HG02885 (cell line): ENCODE results near the gene NR1D2.

Experiments used
- ATAC-seq: cut with Tn5 transposase; IDR thresholded peaks from one replicate; pipeline ENCODE4 v1.9.1; 2021; ENCODE audit warnings: mild to moderate bottlenecking; ENCODE audit not compliant: unreplicated experiment, poor library complexity

NR1D2 gene

GRCh38 chr3:23926736-23927135 lies 18.4 kb upstream of the NR1D2 start:
- no peak for ATAC-seq

DNA sequence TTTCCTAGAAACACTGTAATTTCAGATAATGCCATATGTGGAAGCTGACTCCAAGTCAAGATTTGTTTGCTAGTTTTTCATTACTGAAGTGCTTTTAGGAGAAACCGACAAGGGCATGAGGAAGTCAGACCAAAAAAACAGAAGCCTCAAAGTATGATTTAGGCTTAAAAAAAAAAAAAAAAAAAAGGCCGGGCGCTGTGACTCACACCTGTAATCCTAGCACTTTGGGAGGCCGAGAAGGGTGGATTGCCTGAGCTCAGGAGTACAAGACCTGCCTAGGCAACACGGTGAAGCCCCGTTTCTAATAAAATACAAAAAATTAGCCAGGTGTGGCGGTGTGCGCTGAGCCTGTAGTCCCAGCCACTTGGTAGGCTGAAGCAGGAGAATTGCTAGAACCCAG lies 16.6 kb upstream of the NR1D2 start:
- ATAC-seq: no peak

DNA sequence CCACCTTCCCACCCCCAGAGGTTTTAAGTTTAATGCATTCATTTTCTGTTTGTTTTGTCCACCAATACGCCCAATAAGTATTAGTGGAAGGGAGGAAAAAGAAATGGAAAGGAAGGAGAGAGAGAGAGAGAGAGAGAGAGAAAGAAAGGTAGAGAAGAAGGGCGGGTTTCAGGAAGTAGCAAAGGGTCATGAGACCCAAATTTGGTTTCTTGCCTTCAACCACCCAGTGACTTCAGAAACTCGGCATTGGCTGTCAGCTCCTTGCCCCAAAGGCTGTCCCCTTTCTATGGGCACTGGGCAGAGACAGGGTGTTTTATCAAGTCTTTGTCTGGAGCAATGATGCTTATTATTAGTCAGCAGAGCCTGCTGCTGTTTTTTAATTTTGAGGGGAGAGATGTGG lies 13.5 kb upstream of the NR1D2 start:
- no peak for ATAC-seq

GRCh38 chr3:23932571-23932970 lies 12.5 kb upstream of the NR1D2 start:
- ATAC-seq: no peak

GRCh38 chr3:23934253-23934652 lies 10.8 kb upstream of the NR1D2 start:
- no peak for ATAC-seq

DNA sequence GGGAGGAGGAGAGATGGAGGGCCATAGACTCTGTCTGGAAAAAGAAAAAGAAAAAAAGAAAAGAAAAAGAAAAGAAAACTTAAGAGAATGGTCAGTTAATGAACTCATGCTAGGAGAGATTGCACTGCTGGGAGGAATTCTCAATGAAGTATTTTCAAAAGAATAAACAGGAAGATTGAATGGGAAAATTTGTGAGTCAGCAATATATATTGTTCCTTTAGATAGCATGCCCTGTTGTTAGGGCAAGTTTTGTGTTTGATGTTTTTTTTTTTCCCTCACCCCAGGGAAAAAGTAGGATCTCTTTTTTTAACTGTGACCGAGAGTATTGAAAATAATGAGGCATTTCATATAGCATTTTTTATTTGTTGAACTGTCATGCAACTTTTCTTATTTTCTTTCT lies 7.8 kb upstream of the NR1D2 start:
- ATAC-seq: no peak

- no peak for ATAC-seq
Measured at GRCh38 chr3:23938688-23939087, 6.4 kb upstream of the NR1D2 start.

DNA sequence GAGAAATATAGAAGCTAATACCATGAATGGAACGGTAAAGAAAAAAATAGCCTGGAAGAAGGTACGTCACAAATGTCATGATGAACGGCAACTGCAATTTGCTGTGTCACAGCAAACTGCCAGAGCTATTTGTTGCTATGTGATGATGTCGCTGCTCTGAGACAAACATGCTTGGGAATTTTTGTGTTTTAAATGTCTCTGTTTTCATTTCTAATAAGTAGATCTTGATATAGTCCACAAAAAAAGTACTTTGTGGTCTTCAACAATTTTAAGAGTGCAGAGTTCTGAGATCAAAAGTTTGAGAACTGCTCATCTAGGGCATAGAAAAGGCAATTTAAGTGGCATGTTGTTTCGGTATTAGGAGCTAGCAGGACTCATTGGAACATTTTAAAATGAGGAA lies 4.3 kb upstream of the NR1D2 start:
- no peak for ATAC-seq

DNA sequence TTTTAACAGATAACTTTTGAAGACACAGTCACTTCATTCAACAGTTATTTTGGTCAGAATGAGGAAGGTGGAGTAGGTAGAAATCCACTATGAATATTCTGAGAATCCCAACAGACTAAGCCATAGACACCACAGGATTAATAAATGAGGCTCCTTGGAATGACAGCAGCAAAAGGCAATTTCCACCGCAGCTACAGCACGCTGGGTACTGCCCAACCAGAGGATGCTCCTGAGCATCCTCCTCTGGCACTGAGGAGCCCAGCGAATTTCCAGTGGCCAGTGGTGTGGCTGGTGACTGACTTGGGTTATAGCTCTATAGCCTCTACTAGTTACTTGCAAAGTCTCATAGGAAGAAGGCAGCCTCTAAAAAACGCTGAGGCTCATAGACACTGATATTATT lies 3.6 kb upstream of the NR1D2 start:
- no peak for ATAC-seq

- ATAC-seq: no peak
Measured at GRCh38 chr3:23942546-23942945, 2.5 kb upstream of the NR1D2 start.

DNA sequence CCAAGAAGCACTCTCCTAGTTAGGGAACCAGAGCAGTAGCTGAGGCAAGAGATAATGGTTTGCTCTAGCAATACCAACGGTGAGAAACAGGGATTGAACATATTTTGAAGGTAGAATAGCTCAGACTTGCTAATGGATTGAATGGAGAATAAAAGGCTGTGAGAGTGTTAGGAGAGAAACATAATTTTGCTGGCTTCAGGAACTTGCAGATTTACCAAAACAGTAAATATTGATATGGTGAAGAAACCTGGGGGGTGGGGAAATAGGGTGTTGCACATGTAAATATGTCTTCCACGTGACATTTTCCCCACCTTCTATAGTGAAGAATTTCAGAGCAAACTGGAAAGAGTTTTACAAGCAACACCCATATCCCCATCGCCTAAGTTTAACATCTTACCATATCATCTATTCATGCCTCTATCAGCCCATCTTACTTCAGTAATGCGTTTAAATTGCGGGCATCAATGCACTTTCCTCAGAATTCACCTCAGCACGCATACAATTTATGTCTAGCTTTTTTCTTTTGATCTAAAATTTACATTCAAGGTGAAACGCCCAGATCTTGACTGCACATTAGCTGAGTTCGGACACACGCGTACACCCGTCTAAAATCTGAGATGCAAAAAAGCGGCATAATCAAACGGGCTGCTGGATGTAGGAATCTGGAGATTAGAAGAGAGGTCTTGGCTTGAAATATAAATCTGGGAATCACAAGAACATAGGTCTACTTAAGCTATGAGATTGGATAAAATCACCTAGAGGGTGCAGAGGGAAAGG lies 891 bp upstream of the NR1D2 start:
- no peak for ATAC-seq

- no peak for ATAC-seq
Measured at GRCh38 chr3:23945663-23945912, 502 bp downstream of the NR1D2 start.

GRCh38 chr3:23945913-23946687 lies 1.0 kb downstream of the NR1D2 start:
- peak; percentile 81 for ATAC-seq

DNA sequence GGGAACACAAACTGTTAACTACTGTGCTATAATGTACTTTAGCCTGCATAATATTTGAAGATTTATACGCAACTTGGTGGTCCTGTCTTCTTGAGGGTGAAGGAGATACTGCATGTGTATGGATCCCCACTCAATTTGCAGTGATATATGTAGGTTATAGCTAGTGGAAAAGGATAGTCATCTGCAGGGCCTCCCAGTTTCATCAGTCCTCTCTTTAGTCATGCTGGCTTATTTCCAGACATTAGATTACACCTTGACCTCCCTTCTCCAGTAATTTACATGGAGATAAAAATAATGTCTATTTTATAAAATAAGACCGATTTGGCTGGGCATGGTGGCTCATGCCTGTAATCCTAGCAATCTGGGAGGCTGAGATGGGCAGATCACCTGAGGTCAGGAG lies 3.7 kb downstream of the NR1D2 start:
- ATAC-seq: no peak

DNA sequence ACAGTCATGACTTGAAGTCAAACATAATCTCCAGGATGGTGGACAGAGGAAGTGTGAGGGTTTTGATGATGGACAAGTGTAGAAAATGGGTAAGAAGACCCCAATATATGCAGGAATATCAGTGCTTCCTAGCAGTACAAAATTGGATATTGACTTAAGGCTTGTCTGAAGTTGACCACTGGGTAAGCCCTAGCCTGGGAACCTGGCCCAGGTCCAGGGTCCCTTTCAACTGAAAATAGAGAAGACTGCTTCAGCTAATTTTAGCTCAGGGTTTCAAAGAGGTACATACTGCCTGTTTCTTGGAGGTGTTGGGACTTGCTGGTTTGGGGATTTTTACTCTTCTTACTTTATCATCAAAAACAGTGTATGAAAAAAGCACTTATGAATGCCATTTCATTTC lies 4.7 kb downstream of the NR1D2 start:
- ATAC-seq: no peak

DNA sequence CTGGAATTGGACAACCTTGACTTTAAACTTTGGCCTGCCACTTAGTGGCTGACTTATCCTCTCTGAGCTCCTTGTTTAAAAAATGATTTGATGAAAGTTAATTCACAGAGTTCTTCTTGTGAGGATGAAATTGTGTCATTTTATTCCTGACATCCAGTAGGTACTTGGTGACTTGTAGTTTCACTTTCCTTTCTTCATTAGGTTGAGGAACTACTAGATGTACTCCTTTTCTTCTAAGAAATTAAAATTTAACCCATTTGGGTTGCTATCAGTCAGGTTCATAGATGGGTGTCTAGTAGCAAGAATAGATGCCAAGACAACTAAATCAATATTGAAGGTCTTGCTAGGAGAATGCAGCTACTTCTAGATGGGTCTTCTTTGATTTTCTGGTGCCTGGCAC lies 5.2 kb downstream of the NR1D2 start:
- no peak for ATAC-seq

GRCh38 chr3:23952646-23953045 lies 7.6 kb downstream of the NR1D2 start:
- ATAC-seq: peak; percentile 55

GRCh38 chr3:23953523-23953922 lies 8.4 kb downstream of the NR1D2 start:
- ATAC-seq: no peak

- no peak for ATAC-seq
Measured at GRCh38 chr3:23954144-23954543, 9.1 kb downstream of the NR1D2 start.

- no peak for ATAC-seq
Measured at GRCh38 chr3:23956701-23957100, 11.6 kb downstream of the NR1D2 start.

GRCh38 chr3:23959135-23959900 lies 14.2 kb downstream of the NR1D2 start:
- ATAC-seq: no peak
